ENCODE measurements around the gene ITIH4.

Gene ITIH4

DNA sequence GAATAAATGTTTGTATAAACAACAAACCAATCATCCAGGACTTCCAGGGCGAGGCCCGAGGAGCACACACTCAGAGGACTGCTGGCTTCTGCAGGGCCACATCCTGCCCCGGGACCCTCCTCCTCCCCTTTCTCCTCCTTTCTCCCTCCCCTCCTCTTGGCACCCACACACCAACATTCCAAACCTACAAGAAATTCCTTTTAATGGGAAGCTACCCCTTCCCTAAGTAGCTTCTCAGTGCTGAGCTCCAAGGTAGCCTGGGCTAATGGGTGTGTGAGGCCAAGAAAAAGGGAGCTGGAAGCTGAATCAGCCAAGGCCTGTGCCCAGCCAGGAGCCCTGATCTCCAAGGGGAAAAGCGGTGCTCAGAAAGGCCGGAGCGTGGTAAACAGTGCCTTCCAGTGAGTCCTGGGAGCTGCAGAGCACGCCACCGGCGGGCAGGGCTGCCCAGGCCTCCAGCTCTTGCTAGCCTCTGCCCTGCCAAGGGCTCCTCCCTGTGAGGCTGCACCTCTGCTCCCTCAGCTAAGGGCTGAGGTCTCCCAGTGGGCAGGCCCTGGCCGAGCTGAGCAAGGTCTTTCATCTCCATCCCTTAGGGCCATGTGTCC is 32.0 kb downstream of the ITIH4 start:
- DNase-seq (ENCODE audit: low read depth), result no peak

GRCh38 chr3:52796411-52796810 is 34.1 kb downstream of the ITIH4 start:
- DNase-seq (ENCODE audit: low read depth), result no peak

DNA sequence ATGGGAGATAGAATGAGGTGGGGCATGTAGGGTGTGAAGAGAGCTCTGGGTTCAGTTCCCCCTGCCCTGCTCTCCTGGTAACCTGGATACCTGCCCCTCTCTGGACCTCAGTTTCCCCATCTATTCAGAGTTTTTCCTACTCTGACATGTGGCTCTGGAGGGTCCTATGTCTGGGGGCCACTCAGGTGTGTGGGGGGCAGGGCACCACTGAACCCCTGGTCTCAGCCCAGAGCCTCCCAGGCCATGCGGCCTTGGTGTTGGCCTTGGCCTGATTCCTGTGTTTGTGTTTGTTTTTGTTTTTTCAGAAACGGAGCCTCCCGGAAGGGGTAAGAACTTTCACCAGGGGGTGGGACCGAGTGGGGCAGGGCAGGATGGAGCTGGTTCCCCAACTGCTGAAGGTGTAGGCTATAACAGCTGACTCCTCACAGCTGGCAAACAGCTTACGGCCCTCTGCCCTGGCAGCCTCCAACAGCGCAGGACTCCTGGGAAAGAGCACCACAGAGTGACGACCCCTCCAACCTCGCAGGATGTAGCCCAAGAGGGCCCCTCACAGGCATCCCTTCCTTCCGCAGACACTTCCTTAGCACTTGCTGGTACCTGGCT is 35.1 kb downstream of the ITIH4 start:
- no peak for DNase-seq (ENCODE audit: low read depth)

DNA sequence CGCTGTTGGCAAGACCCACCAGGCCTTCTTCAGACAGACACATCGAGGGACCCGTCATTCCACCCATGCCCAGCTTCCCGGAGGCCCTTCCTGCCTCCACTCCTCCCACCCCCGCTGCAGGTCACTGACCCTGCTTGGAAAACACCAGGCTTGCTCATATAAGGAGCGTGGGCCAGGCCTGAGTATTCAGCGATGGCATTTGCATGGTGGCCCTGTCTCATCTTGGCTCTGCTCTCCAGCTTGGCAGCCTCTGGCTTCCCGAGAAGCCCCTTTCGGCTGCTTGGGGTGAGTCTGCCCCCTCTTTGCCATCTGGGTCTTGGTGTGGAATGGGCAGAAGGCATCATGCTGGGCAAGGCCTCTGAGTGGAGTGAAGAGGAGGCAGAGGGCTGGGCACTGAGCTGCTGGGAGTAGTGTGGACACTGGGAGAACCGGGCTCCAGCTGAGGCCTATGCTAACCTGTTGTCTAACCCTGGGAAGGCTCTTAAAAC is 35.8 kb downstream of the ITIH4 start, which contains the start of gene ITIH3:
Gene ITIH3 (plus strand): TSS at position 185 of the 488 bp plus-strand sequence. CDS start 8 bp downstream, at position 193.
- no peak for DNase-seq (ENCODE audit: low read depth)

DNA sequence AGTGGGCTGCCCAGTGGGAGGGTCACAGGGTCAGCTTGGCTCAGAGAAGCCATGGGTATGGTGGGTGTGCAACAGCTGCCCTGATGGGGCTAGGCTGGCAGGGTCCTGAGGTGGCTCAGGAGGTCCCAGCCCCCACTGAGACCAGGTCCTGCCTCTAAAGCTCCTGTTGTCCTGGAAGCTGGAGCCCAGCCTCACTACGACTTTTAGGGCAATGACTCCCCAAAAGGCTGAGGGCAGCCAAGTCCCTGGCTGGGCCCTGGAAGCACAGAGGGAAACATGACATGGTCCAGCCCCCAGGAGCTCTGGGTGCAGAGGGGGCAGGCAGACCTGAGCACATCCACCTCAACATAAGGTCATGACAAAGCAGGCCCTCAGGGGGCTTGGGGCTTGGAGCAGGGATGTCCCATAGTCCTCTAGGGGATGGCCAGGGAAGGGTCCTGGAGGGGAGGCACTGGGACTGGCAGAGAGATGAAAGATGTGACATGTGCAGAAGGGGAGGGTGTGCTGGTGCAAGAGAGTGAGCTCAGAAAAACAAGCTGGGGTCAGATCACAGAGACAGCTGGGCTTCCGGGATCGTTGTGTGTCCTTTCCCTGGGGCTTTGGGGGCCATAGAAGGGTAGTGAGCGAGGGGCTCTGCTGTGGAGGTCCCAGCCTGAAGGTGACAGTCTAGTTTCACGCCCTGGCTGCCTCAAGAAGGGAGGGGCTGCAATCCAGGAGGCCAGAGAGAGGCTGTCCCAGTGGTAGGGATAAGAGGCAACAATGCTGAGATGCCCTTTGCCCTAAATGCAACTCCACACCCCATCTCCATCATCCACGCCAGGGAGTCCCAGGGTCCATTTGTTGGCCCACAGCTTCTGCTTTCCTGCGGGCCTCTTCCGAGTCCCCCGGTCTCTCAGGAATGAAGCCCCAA is 36.5 kb downstream of the ITIH4 start:
- no peak for DNase-seq (ENCODE audit: low read depth)

- DNase-seq (ENCODE audit: low read depth), result no peak
These were observed 37.3 kb downstream of the ITIH4 start for GRCh38 chr3:52792961-52793695.

- DNase-seq (ENCODE audit: low read depth), result no peak
These were observed 38.1 kb downstream of the ITIH4 start for GRCh38 chr3:52792413-52792812.

DNA sequence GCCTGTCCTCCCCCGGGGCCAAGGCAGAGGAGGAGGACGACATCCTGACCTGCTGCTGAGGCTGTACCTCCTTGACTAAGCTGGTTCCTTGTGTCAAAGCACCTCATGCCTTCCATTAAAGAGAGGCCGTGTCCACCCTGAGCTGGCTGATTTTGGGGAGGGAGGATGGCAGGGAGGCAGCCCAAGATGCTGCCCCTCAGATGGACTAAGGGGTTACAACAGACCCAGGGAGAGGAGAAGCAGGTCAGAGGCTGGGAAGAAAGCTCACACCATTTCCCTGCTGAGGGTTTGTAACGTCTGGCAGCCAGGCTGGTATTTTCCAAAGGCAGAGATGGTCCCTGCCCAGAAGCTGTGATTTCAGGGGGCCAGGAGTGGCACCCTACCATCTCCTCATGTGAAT is 38.5 kb downstream of the ITIH4 start:
- DNase-seq (ENCODE audit: low read depth), result no peak

GRCh38 chr3:52791366-52791765 is 39.1 kb downstream of the ITIH4 start:
- no peak for DNase-seq (ENCODE audit: low read depth)

GRCh38 chr3:52790741-52791140 is 39.7 kb downstream of the ITIH4 start:
- DNase-seq (ENCODE audit: low read depth), result no peak

DNA sequence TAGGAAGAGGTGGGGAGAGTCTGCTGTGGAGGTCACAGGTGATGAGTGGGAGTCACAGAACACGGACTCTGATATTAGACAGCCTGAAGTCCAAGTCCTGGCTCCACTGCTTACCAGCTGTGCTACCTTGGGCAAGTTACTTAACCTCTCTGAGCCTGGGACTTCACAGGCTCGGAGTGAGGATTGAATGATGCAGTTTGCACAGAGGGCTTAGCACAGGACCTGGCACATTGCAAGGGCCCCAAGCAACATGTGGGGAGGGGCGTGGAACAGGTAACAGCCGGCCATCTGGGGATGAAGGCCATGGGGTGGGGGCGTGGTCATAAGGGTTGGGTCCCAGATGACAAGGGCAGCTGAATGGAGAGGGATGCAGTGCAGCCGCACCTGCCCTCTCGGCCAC is 40.1 kb downstream of the ITIH4 start:
- no peak for DNase-seq (ENCODE audit: low read depth)

DNA sequence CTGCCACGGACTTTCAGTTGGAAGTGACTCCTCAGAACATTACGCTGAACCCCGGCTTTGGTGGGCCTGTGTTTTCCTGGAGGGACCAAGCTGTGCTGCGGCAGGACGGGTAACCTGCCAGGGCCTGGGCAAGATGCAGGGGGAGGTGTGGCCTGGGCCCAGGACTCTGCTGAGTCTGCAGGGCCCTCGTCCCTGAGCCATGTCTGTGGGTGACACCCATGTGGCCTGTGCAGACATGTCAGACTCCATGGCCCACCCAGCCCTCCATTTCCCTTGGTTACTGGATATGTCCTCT is 40.8 kb downstream of the ITIH4 start:
- DNase-seq (ENCODE audit: low read depth), result no peak

DNA sequence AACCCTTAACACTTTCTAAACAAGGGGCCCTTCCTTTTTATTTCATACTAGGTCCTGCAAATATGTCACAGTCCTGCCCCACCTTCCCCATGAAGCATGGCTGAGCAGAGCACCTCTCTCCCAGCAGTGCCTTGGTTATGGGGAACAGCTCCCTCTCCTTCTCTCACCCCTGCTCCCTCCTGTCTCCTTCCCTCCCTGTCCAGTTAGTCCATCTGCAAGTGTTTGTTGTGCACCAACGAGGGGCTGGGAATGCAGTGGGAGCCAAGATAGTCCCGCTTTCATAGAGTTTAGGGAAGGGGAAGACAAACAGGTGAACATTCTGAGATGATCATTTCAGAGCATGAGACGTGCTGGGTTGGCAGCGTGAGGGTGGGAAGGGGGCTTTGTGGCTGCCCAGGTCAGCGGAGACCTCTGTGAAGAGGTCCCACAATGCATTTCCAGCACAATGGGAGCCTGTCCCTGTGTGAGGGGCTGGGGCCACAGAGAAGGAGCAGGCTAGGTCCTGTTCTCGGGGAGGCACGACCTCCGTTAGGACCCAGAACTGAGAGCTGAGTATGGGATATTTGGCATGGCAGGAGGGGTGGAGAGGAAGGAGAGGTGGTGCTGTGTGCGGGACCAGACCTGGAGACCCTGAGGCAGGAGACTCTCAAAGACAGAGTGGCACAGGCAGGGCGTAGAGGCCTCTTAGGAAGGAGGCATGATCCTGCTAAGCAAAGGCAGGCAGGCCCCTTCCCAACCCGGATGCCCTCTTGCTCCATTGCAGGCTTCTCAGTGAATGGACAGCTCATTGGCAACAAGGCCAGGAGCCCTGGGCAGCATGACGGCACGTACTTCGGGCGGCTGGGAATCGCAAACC is 41.4 kb downstream of the ITIH4 start:
- no peak for DNase-seq (ENCODE audit: low read depth)

DNA sequence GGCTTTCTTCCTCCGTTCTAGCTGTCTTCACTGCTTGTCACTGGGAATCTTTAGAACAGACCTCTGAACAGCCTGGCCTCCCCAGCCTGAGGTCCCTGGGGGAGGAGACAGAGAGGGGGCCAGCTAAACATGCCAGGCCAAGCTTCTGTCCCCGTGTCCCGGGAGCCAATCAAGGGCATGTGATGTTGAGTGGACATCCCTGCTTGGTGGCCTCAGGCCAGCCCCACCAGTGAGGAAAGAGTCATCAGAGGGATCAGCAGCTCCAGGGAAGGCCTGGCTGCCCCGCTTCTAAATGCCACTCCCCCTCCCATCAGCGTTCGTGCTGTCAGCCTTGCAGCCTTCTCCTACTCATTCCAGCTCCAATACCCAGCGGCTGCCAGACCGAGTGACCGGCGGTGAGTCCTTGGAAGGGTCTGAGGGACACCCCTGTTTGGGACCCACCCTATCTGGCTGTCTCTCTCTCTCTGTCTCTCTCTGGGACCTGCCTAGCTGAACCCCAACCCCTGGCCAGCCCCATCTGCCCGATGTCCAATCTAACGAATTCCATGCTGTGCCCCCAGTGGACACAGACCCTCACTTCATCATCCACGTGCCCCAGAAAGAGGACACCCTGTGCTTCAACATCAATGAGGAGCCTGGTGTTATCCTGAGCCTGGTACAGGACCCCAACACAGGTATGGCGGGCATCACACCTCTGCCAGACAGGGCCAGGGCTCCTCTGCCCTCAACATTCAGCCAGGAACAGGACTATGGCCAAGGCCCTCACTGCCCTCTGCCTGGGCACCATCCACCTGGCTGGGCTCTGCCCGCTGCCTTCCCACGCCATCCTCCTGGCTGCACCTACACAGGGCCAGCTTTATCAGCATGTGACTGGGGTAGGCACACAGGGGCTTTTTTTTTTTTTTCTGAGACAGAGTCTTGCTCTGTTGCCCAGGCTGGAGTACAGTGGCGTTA is 42.5 kb downstream of the ITIH4 start:
- no peak for DNase-seq (ENCODE audit: low read depth)

- no peak for DNase-seq (ENCODE audit: low read depth)
These were observed 43.2 kb downstream of the ITIH4 start for GRCh38 chr3:52787246-52787645.

DNA sequence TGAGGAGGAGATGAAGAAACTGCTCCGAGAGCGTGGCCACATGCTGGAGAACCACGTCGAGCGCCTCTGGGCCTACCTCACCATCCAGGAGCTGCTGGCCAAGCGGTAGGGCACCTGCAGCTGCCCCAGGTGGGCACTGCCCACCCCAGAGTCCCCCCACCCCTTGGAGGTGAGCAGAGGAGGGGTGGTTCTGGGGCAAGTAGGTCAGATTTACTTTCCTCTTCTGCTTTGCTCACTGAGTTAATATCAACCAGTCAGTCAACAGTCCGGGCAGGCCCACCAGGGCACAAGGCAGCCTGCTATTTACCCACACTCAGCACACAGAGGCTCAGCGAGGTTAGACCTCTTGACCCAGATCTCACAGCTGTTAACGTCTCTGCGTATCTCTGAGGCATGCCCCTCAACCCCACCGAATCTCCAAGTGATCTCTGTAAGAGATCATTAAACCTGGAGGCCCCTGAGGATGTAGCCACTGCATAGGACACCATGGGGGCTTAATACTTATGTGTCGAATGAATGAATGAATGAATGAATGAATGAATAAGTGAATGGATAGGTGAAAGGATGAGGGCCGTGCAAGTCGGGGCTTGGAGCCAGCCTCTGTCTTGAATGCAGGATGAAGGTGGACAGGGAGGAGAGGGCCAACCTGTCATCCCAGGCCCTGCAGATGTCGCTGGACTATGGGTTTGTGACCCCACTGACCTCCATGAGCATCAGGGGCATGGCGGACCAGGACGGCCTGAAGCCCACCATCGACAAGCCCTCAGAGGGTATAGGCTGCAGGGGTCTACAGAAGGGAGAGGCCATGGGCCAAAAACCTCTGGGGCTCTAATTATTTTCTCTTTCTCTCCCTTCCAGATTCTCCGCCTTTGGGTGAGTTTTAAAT is 43.9 kb downstream of the ITIH4 start:
- DNase-seq (ENCODE audit: low read depth), result no peak

GRCh38 chr3:52784931-52785590 is 45.4 kb downstream of the ITIH4 start:
- DNase-seq (ENCODE audit: low read depth), result no peak

DNA sequence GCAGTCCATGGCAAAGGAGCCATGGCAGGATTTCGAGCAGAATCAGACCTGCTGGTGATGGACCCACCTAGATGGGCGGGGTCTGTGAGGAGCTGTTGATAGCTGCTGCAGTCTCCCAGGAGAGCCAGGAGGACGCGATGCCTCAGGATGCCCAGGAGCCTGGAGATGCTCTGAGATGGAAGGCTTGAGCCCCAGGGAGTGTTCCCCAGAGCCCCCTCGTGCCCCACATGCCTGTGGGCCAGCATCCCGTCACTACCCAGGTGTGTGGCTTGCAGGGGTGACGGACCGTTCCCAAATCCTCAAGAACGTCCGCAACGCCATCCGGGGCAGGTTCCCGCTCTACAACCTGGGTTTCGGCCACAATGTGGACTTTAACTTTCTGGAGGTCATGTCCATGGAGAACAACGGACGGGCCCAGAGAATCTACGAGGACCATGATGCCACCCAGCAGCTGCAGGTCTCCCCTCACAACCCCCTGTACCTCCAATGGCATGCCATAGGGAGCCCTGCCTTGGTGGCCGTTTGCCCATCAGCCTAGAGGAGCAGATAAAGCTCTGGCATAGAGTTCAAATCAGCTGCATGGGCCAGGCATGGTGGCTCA is 46.4 kb downstream of the ITIH4 start:
- DNase-seq (ENCODE audit: low read depth), result no peak
